K562 (cell line): ENCODE measurements around the gene MAEL. TPM values are rescaled to one million over a fixed set of nuclear protein-coding genes. Genes with fewer than 3 reads are reported as not detected.
A peak's percentile ranks its signal among the peaks of the same experiment; 100 is the strongest.

Experiments
- BHLHE40 ChIP-seq: IDR thresholded peaks from 2 replicates; pipeline ENCODE4 v1.6.1; 2011; ENCODE audit warnings: low read length, improper control_type of control experiment
- BMI1 ChIP-seq: fragments of 150-350 bp; IDR thresholded peaks from 2 replicates; pipeline ENCODE4 v1.6.1; 2014; ENCODE audit warnings: low read length
- CCNT2 ChIP-seq: IDR thresholded peaks from 2 replicates; pipeline ENCODE4 v1.6.1; 2011; ENCODE audit warnings: borderline replicate concordance, low read depth, mild to moderate bottlenecking, moderate library complexity, mixed read lengths, low read length; ENCODE audit not compliant: insufficient read length; ENCODE audit errors: extremely low read depth
- CREM ChIP-seq: IDR thresholded peaks from 2 replicates; pipeline ENCODE4 v1.6.1; 2014; ENCODE audit warnings: antibody characterized with exemption, low read depth
- GATA2 ChIP-seq: sonication (generic); formaldehyde crosslinking; IDR thresholded peaks from 2 replicates; pipeline ENCODE4 v1.4.0; 2020; ENCODE audit warnings: mild to moderate bottlenecking, missing genetic modification reagents
- JUND ChIP-seq, 2 experiments: IDR thresholded peaks; 2 replicates in 1 of 2; 3 replicates in 1 of 2; pipeline ENCODE4 v1.6.1; 2011; ENCODE audit warnings: borderline replicate concordance in 2 of 2, low read depth in 2 of 2, low read length in 2 of 2, improper control_type of control experiment in 1 of 2, missing biosample characterization in 1 of 2, missing genetic modification characterization in 1 of 2, missing genetic modification reagents in 1 of 2
- KLF16 ChIP-seq: IDR thresholded peaks from 2 replicates; pipeline ENCODE4 v1.6.1; 2016; ENCODE audit warnings: antibody characterized with exemption
- MAZ ChIP-seq, 2 experiments: fragments of 450-650 bp in 1 of 2; sonication (generic) in 1 of 2; formaldehyde crosslinking; IDR thresholded peaks in 1 of 2; conservative IDR thresholded peaks in 1 of 2; 2 replicates each; pipeline versions ENCODE4 v1.4.0 to v1.5.0; 2020; ENCODE audit warnings: mild to moderate bottlenecking in 1 of 2, missing genetic modification reagents in 1 of 2
- RB1 ChIP-seq: fragments of 450-650 bp; IDR thresholded peaks from 2 replicates; pipeline ENCODE4 v1.6.1; 2017; ENCODE audit warnings: low read depth, mild to moderate bottlenecking
- SAFB2 ChIP-seq: fragments of 200-400 bp; formaldehyde crosslinking; IDR thresholded peaks from 2 replicates; pipeline ENCODE4 v1.6.1; 2018; ENCODE audit warnings: borderline replicate concordance, low read length, low read depth, moderate library complexity; ENCODE audit not compliant: severe bottlenecking
- SMC3 ChIP-seq: conservative IDR thresholded peaks from 2 replicates; pipeline ENCODE4 v1.6.1; 2011; ENCODE audit warnings: low read depth, low read length, improper control_type of control experiment; ENCODE audit not compliant: insufficient read depth
- SRF ChIP-seq, 2 experiments: fragments of 250-450, 450-650 bp in 1 of 2; sonication (Bioruptor Pico) in 1 of 2; sonication (generic) in 1 of 2; formaldehyde crosslinking; IDR thresholded peaks; 2 replicates each; pipeline versions ENCODE4 v1.5.0 to v1.5.1; 2020 to 2022; ENCODE audit warnings: mild to moderate bottlenecking in 1 of 2, missing genetic modification reagents in 1 of 2
- TGIF2 ChIP-seq: sonication (generic); formaldehyde crosslinking; IDR thresholded peaks from 2 replicates; pipeline ENCODE4 v1.8.1; 2022; ENCODE audit warnings: mild to moderate bottlenecking, missing genetic modification reagents, moderate library complexity
- YBX1 ChIP-seq: fragments of 450-650 bp; IDR thresholded peaks from 2 replicates; pipeline ENCODE4 v1.7.1; 2016; ENCODE audit warnings: mild to moderate bottlenecking
- ZNF12 ChIP-seq: sonication (generic); formaldehyde crosslinking; IDR thresholded peaks from 2 replicates; pipeline ENCODE4 v1.4.0; 2020; ENCODE audit warnings: mild to moderate bottlenecking, missing genetic modification reagents
- ZNF384 ChIP-seq: IDR thresholded peaks from 2 replicates; pipeline ENCODE4 v1.6.1; 2012; ENCODE audit warnings: low read depth, low read length, improper control_type of control experiment
- polyA plus RNA-seq, 8 experiments: library from polyadenylated mRNA; depleted of rRNA in 4 of 8; stranded (reverse) in 5 of 8; unstranded in 3 of 8; fragments of >200 nt; fragmentation: Nextera tagmentation in 2 of 8; fragmentation: Illumina TruSeq in 1 of 8; extraction: Ambion mirVana in 2 of 8; extraction: Trizol in 1 of 8; gene quantifications; 2 replicates each; pipeline versions ENCODE4 v1.2.1 to v1.2.3, GENCODE V29; 2011 to 2014; ENCODE audit warnings: inconsistent platforms in 1 of 8, missing spikeins in 1 of 8
- total RNA-seq, 7 experiments: library from RNA; depleted of rRNA in 6 of 7; stranded (reverse); fragments of >200 nt in 6 of 7; fragmentation: Illumina TruSeq in 2 of 7; extraction: Trizol in 2 of 7; gene quantifications; 2 replicates each; pipeline versions ENCODE4 v1.2.1 to v1.2.3, GENCODE V29; 2011 to 2021; ENCODE audit warnings: low replicate concordance in 1 of 7
- TF ChIP-seq, protein P1 (sequence below): sonication (generic); formaldehyde crosslinking; IDR thresholded peaks from 2 replicates; pipeline ENCODE4 v1.8.0; 2022; ENCODE audit warnings: missing genetic modification reagents, mild to moderate bottlenecking, moderate library complexity, borderline replicate concordance
- TF ChIP-seq, protein P2 (sequence below), 3 experiments: IDR thresholded peaks in 2 of 3; conservative IDR thresholded peaks in 1 of 3; 2 replicates each; pipeline ENCODE4 v1.5.1; 2011 to 2012; ENCODE audit warnings: low read length in 3 of 3, mild to moderate bottlenecking in 3 of 3, control low read depth in 2 of 3, improper control_type of control experiment in 1 of 3, inconsistent platforms in 1 of 3, low read depth in 1 of 3, mixed read lengths in 1 of 3, moderate library complexity in 1 of 3; ENCODE audit not compliant: insufficient read depth in 2 of 3
- TF ChIP-seq, protein P3 (sequence below): fragments of 450-650 bp; formaldehyde crosslinking; IDR thresholded peaks from 2 replicates; pipeline ENCODE4 v1.4.0; 2022; ENCODE audit warnings: mild to moderate bottlenecking, moderate library complexity
- TF ChIP-seq, protein P4 (sequence below): IDR thresholded peaks from 3 replicates; pipeline ENCODE4 v1.6.1; 2011; ENCODE audit warnings: borderline replicate concordance, mild to moderate bottlenecking; ENCODE audit not compliant: insufficient read length, insufficient read depth
- TF ChIP-seq, protein P5 (sequence below): sonication (generic); formaldehyde crosslinking; IDR thresholded peaks from 2 replicates; pipeline ENCODE4 v1.9.0; 2022; ENCODE audit warnings: mild to moderate bottlenecking, missing genetic modification reagents

Gene MAEL
- total and polyA plus RNA-seq, 9 of the 15 experiments (the other 6 are each of a cell fraction or from before 2014, with no cell fraction given), result 0.11 to 1.9 (median 0.75) TPM

DNA sequence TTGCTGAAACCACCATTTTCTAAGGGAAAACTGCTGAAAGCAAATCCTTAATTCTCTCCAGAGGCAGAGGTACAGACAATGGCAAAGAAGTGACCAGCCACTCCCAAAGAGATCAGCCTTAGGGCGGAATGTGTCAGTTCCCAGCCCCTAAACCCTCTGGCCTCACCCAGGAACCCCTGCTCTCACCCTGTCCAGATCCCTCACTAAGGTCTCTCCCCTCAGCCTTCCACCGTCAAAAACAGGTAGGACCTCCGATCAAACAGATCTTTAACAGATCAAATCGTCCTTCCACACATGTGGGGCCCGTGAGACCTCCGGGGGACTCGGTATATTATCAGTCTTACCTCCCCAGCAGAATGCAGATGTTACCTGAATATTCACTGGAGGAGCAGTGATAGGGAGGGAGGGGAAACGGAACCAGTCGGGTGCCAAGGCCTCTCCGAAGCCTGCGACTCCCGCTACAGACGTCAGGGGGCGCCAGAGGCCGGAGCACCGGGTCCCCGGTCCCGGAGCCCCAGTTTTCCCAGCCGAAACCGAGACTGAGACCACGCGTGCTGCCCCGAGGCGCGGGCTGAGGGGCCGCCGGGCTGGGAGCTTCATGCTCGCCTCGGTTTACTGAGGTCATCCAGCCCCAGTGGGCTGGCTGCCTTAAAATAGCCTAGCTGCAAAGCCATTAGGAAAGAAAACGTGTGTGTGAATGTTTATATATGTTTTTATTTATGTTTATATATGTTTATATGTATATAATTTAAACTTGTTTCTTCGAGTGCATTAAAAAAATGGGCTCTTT lies 77.4 kb downstream of the MAEL start (continued):
- 0 out of 2 replicates have a peak, but pooled peaks have one; percentile 36 for TF ChIP-seq ZNF12 (CRISPR knock-in tag)
- no peak for TF ChIP-seq YBX1
- peak; percentile 96 for TF ChIP-seq SMC3
- TF ChIP-seq TGIF2, result no peak
- TF ChIP-seq MAZ (CRISPR knock-in tag; conservative IDR thresholded peaks at IDR 0.05 in 1 of 2, IDR thresholded peaks at IDR 0.05 in 1 of 2), result peak; percentile 62 to 71; a peak in 1 of 4 replicates
- TF ChIP-seq RB1, result peak; percentile 84
- TF ChIP-seq, protein P1, sequence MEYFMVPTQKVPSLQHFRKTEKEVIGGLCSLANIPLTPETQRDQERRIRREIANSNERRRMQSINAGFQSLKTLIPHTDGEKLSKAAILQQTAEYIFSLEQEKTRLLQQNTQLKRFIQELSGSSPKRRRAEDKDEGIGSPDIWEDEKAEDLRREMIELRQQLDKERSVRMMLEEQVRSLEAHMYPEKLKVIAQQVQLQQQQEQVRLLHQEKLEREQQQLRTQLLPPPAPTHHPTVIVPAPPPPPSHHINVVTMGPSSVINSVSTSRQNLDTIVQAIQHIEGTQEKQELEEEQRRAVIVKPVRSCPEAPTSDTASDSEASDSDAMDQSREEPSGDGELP (CRISPR knock-in tag), result peak; percentile 49; the same call in 1 of the 2 replicates
- TF ChIP-seq, protein P2, sequence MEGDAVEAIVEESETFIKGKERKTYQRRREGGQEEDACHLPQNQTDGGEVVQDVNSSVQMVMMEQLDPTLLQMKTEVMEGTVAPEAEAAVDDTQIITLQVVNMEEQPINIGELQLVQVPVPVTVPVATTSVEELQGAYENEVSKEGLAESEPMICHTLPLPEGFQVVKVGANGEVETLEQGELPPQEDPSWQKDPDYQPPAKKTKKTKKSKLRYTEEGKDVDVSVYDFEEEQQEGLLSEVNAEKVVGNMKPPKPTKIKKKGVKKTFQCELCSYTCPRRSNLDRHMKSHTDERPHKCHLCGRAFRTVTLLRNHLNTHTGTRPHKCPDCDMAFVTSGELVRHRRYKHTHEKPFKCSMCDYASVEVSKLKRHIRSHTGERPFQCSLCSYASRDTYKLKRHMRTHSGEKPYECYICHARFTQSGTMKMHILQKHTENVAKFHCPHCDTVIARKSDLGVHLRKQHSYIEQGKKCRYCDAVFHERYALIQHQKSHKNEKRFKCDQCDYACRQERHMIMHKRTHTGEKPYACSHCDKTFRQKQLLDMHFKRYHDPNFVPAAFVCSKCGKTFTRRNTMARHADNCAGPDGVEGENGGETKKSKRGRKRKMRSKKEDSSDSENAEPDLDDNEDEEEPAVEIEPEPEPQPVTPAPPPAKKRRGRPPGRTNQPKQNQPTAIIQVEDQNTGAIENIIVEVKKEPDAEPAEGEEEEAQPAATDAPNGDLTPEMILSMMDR (IDR thresholded peaks at IDR 0.05 in 2 of 3, conservative IDR thresholded peaks at IDR 0.05 in 1 of 3; ENCODE audit: insufficient read depth in 2 of 3, low read depth in 1 of 3, low read length in 3 of 3), result peak; percentile 94 to 98 (median 97)
- TF ChIP-seq, protein P3, sequence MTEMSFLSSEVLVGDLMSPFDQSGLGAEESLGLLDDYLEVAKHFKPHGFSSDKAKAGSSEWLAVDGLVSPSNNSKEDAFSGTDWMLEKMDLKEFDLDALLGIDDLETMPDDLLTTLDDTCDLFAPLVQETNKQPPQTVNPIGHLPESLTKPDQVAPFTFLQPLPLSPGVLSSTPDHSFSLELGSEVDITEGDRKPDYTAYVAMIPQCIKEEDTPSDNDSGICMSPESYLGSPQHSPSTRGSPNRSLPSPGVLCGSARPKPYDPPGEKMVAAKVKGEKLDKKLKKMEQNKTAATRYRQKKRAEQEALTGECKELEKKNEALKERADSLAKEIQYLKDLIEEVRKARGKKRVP (CRISPR knock-in tag), result no peak
- TF ChIP-seq CCNT2, result peak; percentile 18
- TF ChIP-seq CREM, result 0 out of 2 replicates have a peak, but pooled peaks have one; percentile 21
- 0 out of 2 replicates have a peak, but pooled peaks have one; percentile 6 for TF ChIP-seq KLF16
- no peak for TF ChIP-seq BMI1
- 0 out of 2 replicates have a peak, but pooled peaks have one; percentile 43 for TF ChIP-seq JUND (IDR thresholded peaks at IDR 0.05; ENCODE audit: borderline replicate concordance, low read depth, low read length)
- no peak for TF ChIP-seq JUND (tag; IDR thresholded peaks at IDR 0.05; ENCODE audit: borderline replicate concordance, low read depth, low read length)
- TF ChIP-seq, protein P4, sequence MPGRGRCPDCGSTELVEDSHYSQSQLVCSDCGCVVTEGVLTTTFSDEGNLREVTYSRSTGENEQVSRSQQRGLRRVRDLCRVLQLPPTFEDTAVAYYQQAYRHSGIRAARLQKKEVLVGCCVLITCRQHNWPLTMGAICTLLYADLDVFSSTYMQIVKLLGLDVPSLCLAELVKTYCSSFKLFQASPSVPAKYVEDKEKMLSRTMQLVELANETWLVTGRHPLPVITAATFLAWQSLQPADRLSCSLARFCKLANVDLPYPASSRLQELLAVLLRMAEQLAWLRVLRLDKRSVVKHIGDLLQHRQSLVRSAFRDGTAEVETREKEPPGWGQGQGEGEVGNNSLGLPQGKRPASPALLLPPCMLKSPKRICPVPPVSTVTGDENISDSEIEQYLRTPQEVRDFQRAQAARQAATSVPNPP, result no peak
- TF ChIP-seq GATA2 (CRISPR knock-in tag), result 0 out of 2 replicates have a peak, but pooled peaks have one; percentile 25
- no peak for TF ChIP-seq SAFB2
- 0 out of 4 replicates have a peak, but pooled peaks of 1 of the 2 experiments have one; percentile 18 for TF ChIP-seq SRF (CRISPR knock-in tag; IDR thresholded peaks at IDR 0.05)
- TF ChIP-seq, protein P5, sequence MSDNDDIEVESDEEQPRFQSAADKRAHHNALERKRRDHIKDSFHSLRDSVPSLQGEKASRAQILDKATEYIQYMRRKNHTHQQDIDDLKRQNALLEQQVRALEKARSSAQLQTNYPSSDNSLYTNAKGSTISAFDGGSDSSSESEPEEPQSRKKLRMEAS (CRISPR knock-in tag), result peak; percentile 28; the same call in 1 of the 2 replicates
- 0 out of 2 replicates have a peak, but pooled peaks have one; percentile 9 for TF ChIP-seq ZNF384
- TF ChIP-seq BHLHE40, result peak; percentile 69
